CD14-positive monocyte (primary cell): ENCODE data around the gene KRTAP3-3. TPM values are rescaled to one million over a fixed set of nuclear protein-coding genes. Genes with fewer than 3 reads are reported as not detected.
"Not testable (repeated sequence)": the region's sequence is repeated elsewhere in the genome, so short reads cannot be mapped to it uniquely, and the experiment has no call there.

Experiments used
- DNase-seq, 3 donors: peaks; one replicate each; pipeline ENCODE4 v3.0.0-alpha.2; 2011 to 2022
- H2AFZ ChIP-seq: 2 replicates; pipeline ENCODE4 v1.6.0; 2012; ENCODE audit warnings: mild to moderate bottlenecking, low read depth, low read length, inconsistent platforms; ENCODE audit not compliant: insufficient read depth, poor library complexity, severe bottlenecking
- H3K27ac ChIP-seq, 2 donors: 1 replicate in 1 of 2; 2 replicates in 1 of 2; pipeline ENCODE4 v1.5.1; 2012 to 2013; ENCODE audit warnings: low read length in 2 of 2, control low read depth in 1 of 2, inconsistent platforms in 1 of 2, low read depth in 1 of 2, mild to moderate bottlenecking in 1 of 2
- H3K27me3 ChIP-seq, 2 donors: one replicate each; pipeline versions ENCODE4 v1.6.0 to v1.6.1; 2011 to 2013; ENCODE audit warnings: low read length in 2 of 2; ENCODE audit not compliant: control insufficient read depth in 2 of 2, insufficient read depth in 2 of 2
- H3K36me3 ChIP-seq, 2 donors: replicated peaks in 1 of 2; 1 replicate in 1 of 2; 2 replicates in 1 of 2; pipeline versions ENCODE4 v1.5.1 to v1.6.1; 2012 to 2013; ENCODE audit warnings: low read length in 2 of 2, control low read depth in 1 of 2, inconsistent platforms in 1 of 2, mild to moderate bottlenecking in 1 of 2; ENCODE audit not compliant: insufficient read depth in 2 of 2, control insufficient read depth in 1 of 2
- H3K4me1 ChIP-seq, 2 donors: 1 replicate in 1 of 2; 2 replicates in 1 of 2; pipeline versions ENCODE4 v1.5.1 to v1.6.1; 2012 to 2013; ENCODE audit warnings: low read length in 2 of 2, control low read depth in 1 of 2, inconsistent platforms in 1 of 2, mild to moderate bottlenecking in 1 of 2, moderate library complexity in 1 of 2; ENCODE audit not compliant: insufficient read depth in 2 of 2, control insufficient read depth in 1 of 2
- H3K4me2 ChIP-seq: replicated peaks from 2 replicates; pipeline ENCODE3; 2012; ENCODE audit warnings: low read length, moderate library complexity, mild to moderate bottlenecking; ENCODE audit not compliant: poor library complexity, severe bottlenecking; ENCODE audit errors: extremely low read depth
- H3K4me3 ChIP-seq, 3 experiments: fragments of 200-600 bp in 1 of 3; sonication (generic) in 1 of 3; replicated peaks in 1 of 3; 1 replicate in 2 of 3; 2 replicates in 1 of 3; pipeline ENCODE4 v1.5.1; 2011 to 2013; ENCODE audit warnings: low read length in 3 of 3, mild to moderate bottlenecking in 3 of 3, control low read depth in 2 of 3, low read depth in 2 of 3, inconsistent platforms in 1 of 3, moderate library complexity in 1 of 3
- H3K79me2 ChIP-seq: 2 replicates; pipeline ENCODE4 v1.6.0; 2012; ENCODE audit warnings: mild to moderate bottlenecking, control low read depth, inconsistent platforms, low read length, moderate library complexity; ENCODE audit not compliant: insufficient read depth
- H3K9ac ChIP-seq: 2 replicates; pipeline ENCODE4 v1.6.0; 2017; ENCODE audit warnings: low read length, mild to moderate bottlenecking; ENCODE audit not compliant: insufficient read depth, poor library complexity, severe bottlenecking
- H3K9me3 ChIP-seq, 2 donors: replicated peaks in 1 of 2; 1 replicate in 1 of 2; 2 replicates in 1 of 2; pipeline versions ENCODE4 v1.5.1 to v1.6.1; 2012 to 2013; ENCODE audit warnings: low read length in 2 of 2, control low read depth in 1 of 2; ENCODE audit not compliant: control insufficient read depth in 1 of 2, insufficient read depth in 1 of 2
- H4K20me1 ChIP-seq: 2 replicates; pipeline ENCODE4 v1.6.0; 2012; ENCODE audit warnings: mild to moderate bottlenecking, low read length, control low read depth, moderate library complexity; ENCODE audit not compliant: insufficient read depth
- H3K27ac Mint-ChIP-seq, 7 donors: one replicate each; pipeline ENCODE4 v1.8.0; 2020; ENCODE audit warnings: mild to moderate bottlenecking in 7 of 7, mixed read lengths in 7 of 7, moderate library complexity in 6 of 7, inconsistent platforms in 2 of 7
- H3K27me3 Mint-ChIP-seq, 3 donors: one replicate each; pipeline ENCODE4 v1.8.0; 2021 to 2022; ENCODE audit warnings: low read depth in 3 of 3, mild to moderate bottlenecking in 3 of 3, mixed read lengths in 3 of 3, moderate library complexity in 3 of 3, inconsistent platforms in 1 of 3
- H3K36me3 Mint-ChIP-seq, 2 donors: one replicate each; pipeline ENCODE4 v1.8.0; 2020; ENCODE audit warnings: mixed read lengths in 2 of 2, inconsistent platforms in 1 of 2, mild to moderate bottlenecking in 1 of 2
- H3K4me1 Mint-ChIP-seq: one replicate; pipeline ENCODE4 v1.8.0; 2020; ENCODE audit warnings: mild to moderate bottlenecking, mixed read lengths
- H3K4me3 Mint-ChIP-seq, 2 donors: one replicate each; pipeline ENCODE4 v1.8.0; 2020; ENCODE audit warnings: mild to moderate bottlenecking in 2 of 2, mixed read lengths in 2 of 2, moderate library complexity in 1 of 2
- H3K9me3 Mint-ChIP-seq, 7 donors: one replicate each; pipeline ENCODE4 v1.8.0; 2020 to 2022; ENCODE audit warnings: mixed read lengths in 7 of 7, mild to moderate bottlenecking in 6 of 7, moderate library complexity in 6 of 7, inconsistent platforms in 2 of 7
- CTCF ChIP-seq: fragments of 200-600 bp; IDR thresholded peaks from one replicate; pipeline ENCODE4 v1.8.0; 2022; ENCODE audit warnings: antibody characterized with exemption, mild to moderate bottlenecking
- WGBS: methylation state at CpG from one replicate; pipeline ENCODE4 v1.1.5; 2013; ENCODE audit warnings: missing lambda C conversion rate; ENCODE audit not compliant: insufficient coverage; 5-methylcytosine and 5-hydroxymethylcytosine counted together
- intact Hi-C, 2 donors: fragments of 100-400 bp; cut with micrococcal nuclease; formaldehyde crosslinking; loops; one replicate each; pipeline versions ENCODE4 v1.15.0 to v1.15.1; 2023
- polyA plus RNA-seq, 3 donors: library from polyadenylated mRNA; depleted of rRNA in 1 of 3; unstranded in 2 of 3; stranded (reverse) in 1 of 3; fragments of 300-500 nt in 2 of 3; fragments of >200 nt in 1 of 3; fragmentation: Illumina TruSeq in 2 of 3; gene quantifications; 1 replicate in 2 of 3; 2 replicates in 1 of 3; pipeline ENCODE4 v1.2.3, GENCODE V29; 2012 to 2021

KRTAP3-3 gene
- polyA plus RNA-seq, 3 donors, result not detected

DNA sequence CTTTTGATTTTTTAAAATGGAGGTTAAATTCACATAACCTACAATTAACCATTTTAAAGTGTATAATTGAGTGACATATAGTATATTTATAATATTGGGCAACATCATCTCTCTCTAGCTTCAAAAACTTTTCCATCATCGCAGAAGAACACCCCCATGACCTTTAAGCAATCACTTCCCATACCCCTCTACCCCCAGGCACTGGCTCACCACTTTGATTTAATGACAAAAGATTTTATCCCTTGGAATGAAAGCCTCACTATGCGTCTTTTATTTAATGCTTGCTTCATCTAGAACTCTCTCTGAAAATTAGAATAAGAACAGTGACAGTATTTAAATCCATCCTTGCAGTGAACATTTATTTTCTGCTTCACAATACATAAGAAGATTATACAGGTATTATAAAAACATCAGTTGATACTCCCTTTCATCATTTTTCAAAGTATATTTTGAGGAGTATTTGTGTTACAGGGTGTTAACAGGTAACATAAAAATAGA lies 43.9 kb upstream of the KRTAP3-3 start:
- no peak overlapping the region for H3K27ac ChIP-seq
- intact Hi-C loops, result no loop called here
- no peak overlapping the region for H3K4me2 ChIP-seq
- H3K9ac ChIP-seq, result no peak overlapping the region
- H3K36me3 Mint-ChIP-seq, result no peaks in the 10 kb centered on the region
- H3K4me1 ChIP-seq, result no peaks in the 10 kb centered on the region
- no peaks in the 10 kb centered on the region for H3K27me3 ChIP-seq
- no peak for DNase-seq
- no CpG with 5 or more reads among the region's 2 CpGs for WGBS
- no peak overlapping the region for H3K4me3 Mint-ChIP-seq
- H3K27ac Mint-ChIP-seq, result no peak overlapping the region
- H3K4me3 ChIP-seq, result no peak overlapping the region
- no peaks in the 10 kb centered on the region for H3K79me2 ChIP-seq
- H4K20me1 ChIP-seq, result no peaks in the 10 kb centered on the region
- H3K4me1 Mint-ChIP-seq, result no peaks in the 10 kb centered on the region
- H3K27me3 Mint-ChIP-seq, result peaks cover 1 to 3% (median 3%) of the 10 kb centered on the region in 3 donors
- no peaks in the 10 kb centered on the region for H3K9me3 Mint-ChIP-seq
- no peak for TF ChIP-seq CTCF
- no peak overlapping the region for H2AFZ ChIP-seq
- H3K36me3 ChIP-seq, result no peaks in the 10 kb centered on the region
- H3K9me3 ChIP-seq, result no peaks in the 10 kb centered on the region

- H3K4me2 ChIP-seq, H3K27ac Mint-ChIP-seq, H4K20me1 ChIP-seq, H3K4me3 Mint-ChIP-seq, H3K4me3 ChIP-seq, H3K4me1 Mint-ChIP-seq, H2AFZ ChIP-seq, H3K36me3 Mint-ChIP-seq, H3K36me3 ChIP-seq, H3K27me3 ChIP-seq, H3K9me3 Mint-ChIP-seq, intact Hi-C loops, H3K9me3 ChIP-seq, H3K4me1 ChIP-seq, H3K27me3 Mint-ChIP-seq, H3K27ac ChIP-seq, H3K79me2 ChIP-seq, H3K9ac ChIP-seq, DNase-seq: not testable (repeated sequence)
- 78% methylated on average over 5 of the region's 10 CpGs for WGBS
These were observed 40.5 kb upstream of the KRTAP3-3 start, which contains the start of gene KRTAP1-3 for GRCh38 chr17:41034346-41034935. TSS of gene KRTAP1-3 (minus strand) at chr17:41034874. CDS start at chr17:41034821, 53 bp downstream.
